HEK293 (cell line): ENCODE data around the gene ZNF426.

Source experiments
- CTCF ChIA-PET: fragments of 350-600 bp; formaldehyde crosslinking; extraction: SDS; loops from one replicate; lab custom pipeline; 2021; ENCODE audit warnings: antibody characterized with exemption; lab: Yijun Ruan, JAX
- POLR2A ChIA-PET: fragments of 300-600 bp; formaldehyde crosslinking; extraction: SDS; loops from one replicate; lab custom pipeline; 2020; ENCODE audit warnings: antibody characterized with exemption, inconsistent platforms; lab: Yijun Ruan, JAX
- H3K27ac ChIP-seq: fragments of 200-500 bp; sonication (Bioruptor generic); 2 replicates; pipeline ENCODE4 v1.5.1; 2014; ENCODE audit warnings: low read depth, low read length, control low read depth, inconsistent platforms; ENCODE audit errors: extremely low read depth
- H3K36me3 ChIP-seq, 2 experiments: fragments of 200-500 bp in 1 of 2; sonication (Bioruptor generic) in 1 of 2; 1 replicate in 1 of 2; 2 replicates in 1 of 2; pipeline ENCODE4 v1.5.1; 2014 to 2017; ENCODE audit warnings: inconsistent platforms in 2 of 2, low read length in 2 of 2; ENCODE audit not compliant: control insufficient read depth in 2 of 2, insufficient read depth in 1 of 2
- H3K4me1 ChIP-seq: fragments of 200-500 bp; sonication (Bioruptor generic); 2 replicates; pipeline ENCODE4 v1.5.1; 2014; ENCODE audit warnings: mild to moderate bottlenecking, low read length, inconsistent platforms; ENCODE audit not compliant: control insufficient read depth, insufficient read depth
- H3K4me3 ChIP-seq: 2 replicates; pipeline ENCODE4 v1.5.1; 2011; ENCODE audit warnings: low read depth, mild to moderate bottlenecking, control low read depth, low read length, moderate library complexity
- H3K9me3 ChIP-seq: fragments of 200-500 bp; sonication (Bioruptor generic); 2 replicates; pipeline ENCODE4 v1.5.1; 2014; ENCODE audit warnings: low read depth, low read length, inconsistent platforms; ENCODE audit not compliant: control insufficient read depth, insufficient read depth
- SALL2 ChIP-seq: fragments of 450-650 bp; formaldehyde crosslinking; IDR thresholded peaks from 2 replicates; pipeline ENCODE4 v1.5.0; 2017; ENCODE audit warnings: missing biosample characterization, mild to moderate bottlenecking, missing genetic modification characterization, borderline replicate concordance
- SCRT1 ChIP-seq: fragments of 450-650 bp; formaldehyde crosslinking; IDR thresholded peaks from 2 replicates; pipeline ENCODE4 v1.5.1; 2016; ENCODE audit warnings: missing biosample characterization, missing genetic modification characterization, borderline replicate concordance
- YY2 ChIP-seq: fragments of 450-650 bp; formaldehyde crosslinking; IDR thresholded peaks from 2 replicates; pipeline ENCODE4 v1.5.1; 2016; ENCODE audit warnings: missing biosample characterization, missing genetic modification characterization
- ZBTB8A ChIP-seq: fragments of 450-650 bp; formaldehyde crosslinking; IDR thresholded peaks from 2 replicates; pipeline ENCODE4 v1.5.1; 2016; ENCODE audit warnings: missing biosample characterization, missing genetic modification characterization
- ZFP41 ChIP-seq: fragments of 450-650 bp; formaldehyde crosslinking; IDR thresholded peaks from 2 replicates; pipeline ENCODE4 v1.5.1; 2016; ENCODE audit warnings: missing biosample characterization, missing genetic modification characterization, borderline replicate concordance
- ZNF2 ChIP-seq: fragments of 450-650 bp; formaldehyde crosslinking; IDR thresholded peaks from 2 replicates; pipeline ENCODE4 v1.5.1; 2016; ENCODE audit warnings: missing biosample characterization, missing genetic modification characterization
- ZNF529 ChIP-seq: fragments of 450-650 bp; formaldehyde crosslinking; IDR thresholded peaks from 2 replicates; pipeline ENCODE4 v1.5.1; 2017; ENCODE audit warnings: missing genetic modification characterization, missing biosample characterization; ENCODE audit not compliant: insufficient replicate concordance
- ZNF548 ChIP-seq: fragments of 450-650 bp; formaldehyde crosslinking; IDR thresholded peaks from 2 replicates; pipeline ENCODE4 v1.5.1; 2016; ENCODE audit warnings: missing biosample characterization, missing genetic modification characterization
- TF ChIP-seq, protein P1 (sequence below): fragments of 450-650 bp; formaldehyde crosslinking; IDR thresholded peaks from 2 replicates; pipeline ENCODE4 v1.5.1; 2016; ENCODE audit warnings: missing biosample characterization, missing genetic modification characterization

The ZNF426 gene

DNA sequence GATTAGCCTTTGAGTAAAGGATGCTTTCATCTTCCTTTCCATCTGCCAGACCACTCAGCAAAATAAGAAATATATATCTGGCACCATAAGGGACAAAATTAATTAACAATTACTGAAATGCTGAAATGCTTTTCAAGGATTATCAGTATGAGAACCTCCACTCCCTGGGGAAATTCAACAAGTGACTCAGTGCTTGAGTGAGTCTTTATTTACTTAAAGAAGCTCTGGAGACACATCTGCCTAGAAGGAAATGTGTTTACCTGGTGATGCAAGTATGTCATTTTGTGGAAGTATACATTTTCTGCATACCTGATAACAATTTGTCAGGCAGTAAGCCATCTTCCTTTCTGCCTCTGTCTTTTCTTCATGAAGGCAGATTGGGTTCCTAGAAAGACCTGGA is 63.5 kb downstream of the ZNF426 start:
- ChIA-PET CTCF (no interaction called here), POLR2A (no interaction called here)
- Histone ChIP-seq H3K27ac (no peak overlapping the region), H3K4me1 (no peaks in the 10 kb centered on the region), H3K36me3 (no peaks in the 10 kb centered on the region), H3K9me3 (no peaks in the 10 kb centered on the region), H3K4me3 (no peak overlapping the region)
- TF ChIP-seq ZBTB8A (tag by site-specific recombination) (no peak), ZNF548 (tag by site-specific recombination) (no peak), SALL2 (tag by site-specific recombination) (no peak), ZNF529 (tag by site-specific recombination) (no peak), ZNF2 (tag by site-specific recombination) (no peak), ZFP41 (tag by site-specific recombination) (no peak), SCRT1 (tag by site-specific recombination) (no peak), YY2 (no peak)
- TF ChIP-seq, protein P1, sequence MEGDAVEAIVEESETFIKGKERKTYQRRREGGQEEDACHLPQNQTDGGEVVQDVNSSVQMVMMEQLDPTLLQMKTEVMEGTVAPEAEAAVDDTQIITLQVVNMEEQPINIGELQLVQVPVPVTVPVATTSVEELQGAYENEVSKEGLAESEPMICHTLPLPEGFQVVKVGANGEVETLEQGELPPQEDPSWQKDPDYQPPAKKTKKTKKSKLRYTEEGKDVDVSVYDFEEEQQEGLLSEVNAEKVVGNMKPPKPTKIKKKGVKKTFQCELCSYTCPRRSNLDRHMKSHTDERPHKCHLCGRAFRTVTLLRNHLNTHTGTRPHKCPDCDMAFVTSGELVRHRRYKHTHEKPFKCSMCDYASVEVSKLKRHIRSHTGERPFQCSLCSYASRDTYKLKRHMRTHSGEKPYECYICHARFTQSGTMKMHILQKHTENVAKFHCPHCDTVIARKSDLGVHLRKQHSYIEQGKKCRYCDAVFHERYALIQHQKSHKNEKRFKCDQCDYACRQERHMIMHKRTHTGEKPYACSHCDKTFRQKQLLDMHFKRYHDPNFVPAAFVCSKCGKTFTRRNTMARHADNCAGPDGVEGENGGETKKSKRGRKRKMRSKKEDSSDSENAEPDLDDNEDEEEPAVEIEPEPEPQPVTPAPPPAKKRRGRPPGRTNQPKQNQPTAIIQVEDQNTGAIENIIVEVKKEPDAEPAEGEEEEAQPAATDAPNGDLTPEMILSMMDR = no peak
